Loucy (cell line): ENCODE measurements around the gene SLC2A11.

ENCODE experiments used
- CTCF ChIP-seq: fragments of 200-600 bp; sonication (generic); conservative IDR thresholded peaks from 2 replicates; pipeline ENCODE4 v1.5.1; 2014; ENCODE audit warnings: mild to moderate bottlenecking, antibody characterized with exemption, low read length
- EZH2phosphoT487 ChIP-seq: fragments of 200-600 bp; IDR thresholded peaks from 2 replicates; pipeline ENCODE4 v1.6.1; 2018; ENCODE audit warnings: antibody characterized with exemption, mild to moderate bottlenecking, moderate library complexity, borderline replicate concordance

DNA sequence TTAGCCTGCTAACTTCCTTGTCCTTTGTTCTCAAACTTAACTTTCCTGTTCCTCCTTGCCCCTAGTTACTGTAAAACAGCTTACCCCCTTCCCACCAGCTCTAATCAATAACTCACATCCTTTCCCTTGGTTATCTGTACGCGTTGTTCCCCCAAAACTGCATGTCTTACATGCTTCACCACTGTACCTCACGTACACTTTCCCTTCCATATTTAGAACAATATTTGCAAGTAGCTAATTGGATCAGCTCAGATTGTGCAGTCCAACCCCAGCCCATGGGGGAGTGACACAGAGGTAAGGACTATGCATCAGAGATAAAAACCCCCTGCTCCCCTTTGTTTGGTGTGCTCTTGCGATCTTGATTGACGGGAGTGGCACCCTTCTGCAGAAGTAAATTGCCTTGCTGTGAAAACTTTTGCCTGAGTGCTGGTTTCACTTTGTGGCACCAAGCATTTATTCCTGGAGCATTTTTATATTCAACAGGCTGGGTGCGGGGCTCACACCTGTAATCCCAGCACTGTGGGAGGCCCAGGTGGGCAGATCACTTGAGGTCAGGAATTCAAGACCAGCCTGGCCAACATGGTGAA lies 67.4 kb downstream of the SLC2A11 start:
- no peak for TF ChIP-seq EZH2phosphoT487
- TF ChIP-seq CTCF = no peak
